ENCODE data around the gene GRIN1. TPM values are rescaled to one million over a fixed set of nuclear protein-coding genes. Genes with fewer than 3 reads are reported as not detected.

The GRIN1 gene
- total and polyA plus RNA-seq, 2 donors (not counting 3 experiments of a cell fraction or from before 2014, with no cell fraction given): not detected

DNA sequence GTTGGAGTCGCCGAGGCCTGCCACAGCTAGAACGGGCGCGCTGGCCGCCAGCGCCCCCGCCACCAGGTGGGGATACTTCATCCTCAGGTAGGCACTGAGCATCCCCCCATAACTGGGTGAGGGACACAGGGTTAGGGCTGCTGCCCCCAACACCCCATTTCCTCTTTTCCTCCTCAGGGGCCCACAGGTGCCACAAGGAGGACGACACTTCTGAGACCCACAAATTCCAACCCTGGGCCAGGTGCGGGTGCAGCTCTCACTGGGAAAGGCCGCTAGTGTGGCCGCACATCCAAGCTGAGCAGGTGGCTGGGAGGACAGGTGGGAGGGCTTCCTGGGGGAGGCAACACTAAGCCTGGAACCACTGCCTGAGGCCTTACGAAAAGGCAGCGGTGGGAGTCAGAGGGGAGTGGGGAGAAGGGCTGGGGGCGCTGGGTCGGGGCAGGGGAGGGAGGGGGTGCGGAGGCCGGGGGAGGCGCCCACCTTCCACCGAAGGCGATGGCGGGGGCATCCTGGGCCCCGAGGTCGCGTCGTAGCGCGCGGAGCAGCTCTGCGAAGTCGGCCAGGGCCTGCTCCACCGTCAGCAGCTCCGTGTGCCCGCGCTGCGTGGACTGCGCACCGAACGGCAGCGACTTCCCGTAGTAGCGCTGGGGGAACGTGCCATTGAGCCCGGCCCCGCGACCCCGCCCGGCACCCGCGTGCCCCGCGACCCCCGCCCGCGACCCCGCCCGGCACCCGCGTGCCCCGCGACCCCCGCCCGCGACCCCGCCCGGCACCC, 25.4 kb upstream of the GRIN1 start:
- Histone ChIP-seq H2AFZ (ENCODE audit: low read depth, low read length) (no peak overlapping the region), H3K9ac (replicated peaks; ENCODE audit: extremely low read depth, insufficient read depth, low read length) (no peak overlapping the region), H3K79me2 (ENCODE audit: control insufficient read depth, insufficient read depth, low read length) (no peaks in the 10 kb centered on the region), H3K27ac (ENCODE audit: insufficient read depth, low read depth, low read length) (no peak overlapping the region), H3K9me3 (replicated peaks; ENCODE audit: control insufficient read depth, insufficient read depth, low read length) (no peaks in the 10 kb centered on the region), H3K4me1 (ENCODE audit: control insufficient read depth, extremely low read depth, insufficient read depth, low read length) (peaks cover 4% of the 10 kb centered on the region), H3K4me3 (replicated peaks in 1 of 3; ENCODE audit: insufficient read depth in 1 of 3, low read depth in 1 of 3, low read length in 3 of 3) (peak overlapping the region in 1 of 3 experiments; percentile 17), H3K9me1 (replicated peaks; ENCODE audit: control insufficient read depth, extremely low read depth, insufficient read depth, low read length) (no peaks in the 10 kb centered on the region), H4K20me1 (replicated peaks; ENCODE audit: control insufficient read depth, extremely low read depth, insufficient read depth, low read length) (no peaks in the 10 kb centered on the region), H3K27me3 (ENCODE audit: control insufficient read depth in 2 of 2, insufficient read depth in 2 of 2, low read length in 2 of 2) (no peaks in the 10 kb centered on the region), H3K36me3 (ENCODE audit: control insufficient read depth in 2 of 2, extremely low read depth in 1 of 2, insufficient read depth in 2 of 2, low read length in 2 of 2) (peaks cover 0 to 20% of the 10 kb centered on the region in 2 experiments), H3K4me2 (ENCODE audit: insufficient read depth, low read length) (no peak overlapping the region)
- CTCF ChIA-PET: interaction anchor here (1.1 to 1.7 kb wide), 3 partner anchors 114 to 127 kb away, joined by 3 to 7 read pairs (median 4); partner anchors contain the start of genes RNF224 and TUBB4B
- FAIRE-seq (no peak), DNase-seq (ENCODE audit: low read depth, low spot score) (no peak)
- dilution Hi-C loops (cut with MboI; ENCODE audit: extremely low pct_ligation_motif_present, low sequenced_read_pairs): no loop called here
- POLR2A ChIA-PET: interaction anchor here (0.6 kb wide), 1 partner anchor 90 kb away, joined by 7 read pairs; no protein-coding TSS in a partner anchor
- TF ChIP-seq POLR2AphosphoS5 (IDR thresholded peaks at IDR 0.05; ENCODE audit: insufficient read depth, low read depth, low read length): no peak
- TF ChIP-seq, protein P1, sequence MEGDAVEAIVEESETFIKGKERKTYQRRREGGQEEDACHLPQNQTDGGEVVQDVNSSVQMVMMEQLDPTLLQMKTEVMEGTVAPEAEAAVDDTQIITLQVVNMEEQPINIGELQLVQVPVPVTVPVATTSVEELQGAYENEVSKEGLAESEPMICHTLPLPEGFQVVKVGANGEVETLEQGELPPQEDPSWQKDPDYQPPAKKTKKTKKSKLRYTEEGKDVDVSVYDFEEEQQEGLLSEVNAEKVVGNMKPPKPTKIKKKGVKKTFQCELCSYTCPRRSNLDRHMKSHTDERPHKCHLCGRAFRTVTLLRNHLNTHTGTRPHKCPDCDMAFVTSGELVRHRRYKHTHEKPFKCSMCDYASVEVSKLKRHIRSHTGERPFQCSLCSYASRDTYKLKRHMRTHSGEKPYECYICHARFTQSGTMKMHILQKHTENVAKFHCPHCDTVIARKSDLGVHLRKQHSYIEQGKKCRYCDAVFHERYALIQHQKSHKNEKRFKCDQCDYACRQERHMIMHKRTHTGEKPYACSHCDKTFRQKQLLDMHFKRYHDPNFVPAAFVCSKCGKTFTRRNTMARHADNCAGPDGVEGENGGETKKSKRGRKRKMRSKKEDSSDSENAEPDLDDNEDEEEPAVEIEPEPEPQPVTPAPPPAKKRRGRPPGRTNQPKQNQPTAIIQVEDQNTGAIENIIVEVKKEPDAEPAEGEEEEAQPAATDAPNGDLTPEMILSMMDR (IDR thresholded peaks at IDR 0.05; ENCODE audit: extremely low read depth in 1 of 2, insufficient read depth in 1 of 2, low read depth in 1 of 2, low read length in 2 of 2): no peak
- TF ChIP-seq, protein P2, sequence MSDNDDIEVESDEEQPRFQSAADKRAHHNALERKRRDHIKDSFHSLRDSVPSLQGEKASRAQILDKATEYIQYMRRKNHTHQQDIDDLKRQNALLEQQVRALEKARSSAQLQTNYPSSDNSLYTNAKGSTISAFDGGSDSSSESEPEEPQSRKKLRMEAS (IDR thresholded peaks at IDR 0.05; ENCODE audit: insufficient read depth, insufficient read length): no peak
- TF ChIP-seq JUN (IDR thresholded peaks at IDR 0.05; ENCODE audit: borderline replicate concordance, insufficient read depth, insufficient read length, low read depth): no peak
- no peak for TF ChIP-seq MYC (IDR thresholded peaks at IDR 0.05; ENCODE audit: low read depth, low read length)
- TF ChIP-seq GATA2 (IDR thresholded peaks at IDR 0.05; ENCODE audit: insufficient read depth, insufficient read length, low read depth, low read length): no peak
- no peak for TF ChIP-seq FOS (IDR thresholded peaks at IDR 0.05; ENCODE audit: borderline replicate concordance, insufficient read depth, low read length)
- no peak for TF ChIP-seq EZH2 (IDR thresholded peaks at IDR 0.05; ENCODE audit: borderline replicate concordance, low read depth, low read length, severe bottlenecking)
- TF ChIP-seq POLR2A (IDR thresholded peaks at IDR 0.05; ENCODE audit: low read depth, low read length): no peak
- BruUV-seq (replicated peaks): TSS peak; percentile 22
- intact Hi-C loops (cut with micrococcal nuclease): loop anchor here (2.0 kb wide), 1 partner anchor 27 kb away; the partner anchor contains the start of gene MAN1B1
